Common myeloid progenitor, CD34-positive (primary cell): ENCODE measurements around the gene ARSK.
A peak's percentile ranks its signal among the peaks of the same experiment; 100 is the strongest.

Experiments
- CTCF ChIA-PET: fragments of 350-600 bp; sonication (Branson Sonifier 250); formaldehyde crosslinking; loops from one replicate; lab custom pipeline; 2021; ENCODE audit warnings: antibody characterized with exemption; lab: Charles Lee
- POLR2A ChIA-PET: fragments of 350-600 bp; sonication (Branson Sonifier 250); formaldehyde crosslinking; loops from one replicate; lab custom pipeline; 2021; ENCODE audit warnings: antibody characterized with exemption; lab: Charles Lee
- DNase-seq, 3 donors: peaks; one replicate each; pipeline versions ENCODE4 v3.0.0 to v3.0.0-alpha.2; 2013
- H3K27ac ChIP-seq, 2 experiments: 1 replicate in 1 of 2; 2 replicates in 1 of 2; pipeline ENCODE4 v1.7.0; 2013; ENCODE audit warnings: inconsistent platforms in 2 of 2, low read length in 2 of 2, mild to moderate bottlenecking in 2 of 2, low read depth in 1 of 2, moderate library complexity in 1 of 2; ENCODE audit not compliant: severe bottlenecking in 2 of 2, insufficient read depth in 1 of 2, poor library complexity in 1 of 2
- H3K27me3 ChIP-seq, 5 experiments: replicated peaks in 2 of 5; 1 replicate in 3 of 5; 2 replicates in 2 of 5; pipeline versions ENCODE4 v1.6.1 to v1.7.0; 2013; ENCODE audit warnings: low read length in 4 of 5, mild to moderate bottlenecking in 2 of 5, moderate library complexity in 2 of 5, inconsistent platforms in 1 of 5; ENCODE audit not compliant: insufficient read depth in 5 of 5, control insufficient read depth in 4 of 5
- H3K36me3 ChIP-seq, 4 experiments: 1 replicate in 2 of 4; 2 replicates in 2 of 4; pipeline versions ENCODE4 v1.6.1 to v1.7.0; 2013; ENCODE audit warnings: low read length in 3 of 4, control low read depth in 1 of 4, mild to moderate bottlenecking in 1 of 4; ENCODE audit not compliant: control insufficient read depth in 4 of 4, insufficient read depth in 4 of 4
- H3K4me1 ChIP-seq, 4 experiments: 1 replicate in 3 of 4; 2 replicates in 1 of 4; pipeline versions ENCODE4 v1.6.1 to v1.7.1; 2013; ENCODE audit warnings: low read length in 3 of 4, mild to moderate bottlenecking in 3 of 4, control low read depth in 1 of 4, inconsistent platforms in 1 of 4, moderate library complexity in 1 of 4; ENCODE audit not compliant: control insufficient read depth in 4 of 4, insufficient read depth in 4 of 4; ENCODE audit errors: control extremely low read depth in 1 of 4
- H3K4me3 ChIP-seq, 7 experiments: 1 replicate in 4 of 7; 2 replicates in 3 of 7; pipeline versions ENCODE4 v1.5.1 to v1.7.0; 2013; ENCODE audit warnings: mild to moderate bottlenecking in 7 of 7, low read length in 6 of 7, moderate library complexity in 6 of 7, inconsistent platforms in 2 of 7, low read depth in 2 of 7, control low read depth in 1 of 7; ENCODE audit not compliant: insufficient read depth in 4 of 7, control insufficient read depth in 1 of 7; ENCODE audit errors: extremely low read depth in 1 of 7
- H3K9me3 ChIP-seq, 5 experiments: 1 replicate in 4 of 5; 2 replicates in 1 of 5; pipeline versions ENCODE4 v1.6.1 to v1.7.1; 2013; ENCODE audit warnings: low read length in 4 of 5, mild to moderate bottlenecking in 2 of 5, inconsistent platforms in 1 of 5, low read depth in 1 of 5, moderate library complexity in 1 of 5; ENCODE audit not compliant: control insufficient read depth in 4 of 5, insufficient read depth in 2 of 5; ENCODE audit errors: control extremely low read depth in 1 of 5
- WGBS: methylation state at CpG from one replicate; pipeline ENCODE4 v1.1.5; 2013; ENCODE audit not compliant: insufficient coverage; 5-methylcytosine and 5-hydroxymethylcytosine counted together

ARSK gene

DNA sequence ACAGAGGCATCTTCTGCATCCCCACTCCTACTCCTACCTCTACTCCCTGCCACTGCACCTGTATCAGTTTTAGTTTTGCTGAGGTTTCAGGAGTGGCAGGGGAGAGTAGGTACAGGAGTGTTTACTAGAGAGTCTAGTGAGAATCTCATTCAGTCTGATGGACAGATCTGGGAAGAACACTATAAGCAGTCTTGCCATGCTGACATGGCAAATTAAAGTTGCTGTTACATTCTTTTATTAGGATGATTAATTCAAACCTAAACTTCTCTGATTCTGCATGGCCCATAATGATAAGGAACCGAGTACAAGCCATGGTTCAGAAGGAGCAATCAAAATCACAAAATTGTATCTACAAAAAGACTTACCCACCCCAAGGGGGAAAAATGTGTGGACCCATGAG, 7.4 kb downstream of the ARSK start:
- Histone ChIP-seq H3K4me3 (no peak overlapping the region), H3K9me3 (no peaks in the 10 kb centered on the region), H3K27me3 (no peaks in the 10 kb centered on the region), H3K36me3 (peaks cover 0 to 4% (median 0%) of the 10 kb centered on the region in 4 experiments), H3K4me1 (no peaks in the 10 kb centered on the region), H3K27ac (no peak overlapping the region)
- ChIA-PET CTCF (no interaction called here), POLR2A (no interaction called here)
- WGBS: no CpG with 5 or more reads among the region's 1 CpG
- no peak for DNase-seq

GRCh38 chr5:95563367-95563766, 8.5 kb downstream of the ARSK start:
- H3K4me3 ChIP-seq: no peak overlapping the region
- no peaks in the 10 kb centered on the region for H3K27me3 ChIP-seq
- ChIA-PET CTCF (no interaction called here), POLR2A (no interaction called here)
- H3K36me3 ChIP-seq: peaks cover 0 to 4% (median 2%) of the 10 kb centered on the region in 4 experiments
- no peak overlapping the region for H3K27ac ChIP-seq
- 90% methylated on average over 2 of the region's 5 CpGs for WGBS
- no peak for DNase-seq
- no peaks in the 10 kb centered on the region for H3K4me1 ChIP-seq
- no peaks in the 10 kb centered on the region for H3K9me3 ChIP-seq

- Histone ChIP-seq H3K9me3 (no peaks in the 10 kb centered on the region), H3K27me3 (no peaks in the 10 kb centered on the region), H3K27ac (no peak overlapping the region), H3K4me3 (no peak overlapping the region), H3K36me3 (peaks cover 0 to 10% (median 4%) of the 10 kb centered on the region in 4 experiments), H3K4me1 (no peaks in the 10 kb centered on the region)
- no peak for DNase-seq
- CTCF ChIA-PET: no interaction called here
- 96% methylated on average over 4 of the region's 4 CpGs for WGBS
- POLR2A ChIA-PET: no interaction called here
Measured at GRCh38 chr5:95564450-95564849, 9.5 kb downstream of the ARSK start.

DNA sequence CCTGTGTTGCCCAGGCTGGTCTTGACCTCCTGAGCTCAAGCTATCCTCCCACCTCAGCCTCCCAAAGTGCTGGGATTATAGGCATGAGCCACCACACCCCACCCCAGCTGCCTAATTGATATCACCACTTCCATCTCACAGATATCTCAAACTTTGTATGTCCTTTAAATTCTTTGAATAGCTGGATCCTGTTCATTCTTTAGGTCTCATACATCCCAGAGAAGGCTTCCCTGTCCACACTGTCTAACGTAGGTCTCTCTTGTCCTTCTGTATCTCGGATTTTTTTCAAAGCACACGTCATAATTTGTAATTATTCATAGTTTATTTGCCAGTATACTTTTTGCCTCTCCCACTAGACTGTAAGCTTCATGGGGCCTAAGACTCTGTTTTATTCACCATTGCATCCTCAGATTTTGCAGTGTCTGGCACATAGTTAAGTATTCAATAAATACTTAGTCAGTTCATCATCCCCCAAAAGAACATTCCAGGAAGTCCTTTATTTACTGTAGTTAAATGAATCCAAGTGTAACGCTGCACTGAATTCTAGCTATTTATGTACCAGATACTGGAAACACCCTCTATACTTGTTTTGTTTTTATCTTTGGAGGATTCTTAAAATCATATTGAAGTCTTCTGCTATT, 10.5 kb downstream of the ARSK start:
- no peak for DNase-seq
- WGBS: 100% methylated on average over 3 of the region's 4 CpGs
- H3K27me3 ChIP-seq: no peaks in the 10 kb centered on the region
- peaks cover 2 to 11% (median 4%) of the 10 kb centered on the region in 4 experiments for H3K36me3 ChIP-seq
- no peak overlapping the region for H3K4me3 ChIP-seq
- H3K9me3 ChIP-seq: no peaks in the 10 kb centered on the region
- POLR2A ChIA-PET: no interaction called here
- CTCF ChIA-PET: no interaction called here
- no peaks in the 10 kb centered on the region for H3K4me1 ChIP-seq
- no peak overlapping the region for H3K27ac ChIP-seq

GRCh38 chr5:95572016-95572415, 17.1 kb downstream of the ARSK start:
- Histone ChIP-seq H3K4me1 (no peaks in the 10 kb centered on the region), H3K27ac (no peak overlapping the region), H3K4me3 (no peak overlapping the region), H3K36me3 (peaks cover 2 to 14% (median 3%) of the 10 kb centered on the region in 4 experiments), H3K9me3 (peaks cover 0 to 3% (median 0%) of the 10 kb centered on the region in 5 experiments), H3K27me3 (no peaks in the 10 kb centered on the region)
- WGBS: no CpG with 5 or more reads among the region's 2 CpGs
- CTCF ChIA-PET: no interaction called here
- no peak for DNase-seq
- POLR2A ChIA-PET: no interaction called here

- ChIA-PET CTCF (interaction anchor here (1.0 kb wide), 1 partner anchor 41 kb away, joined by 3 read pairs; no protein-coding TSS in a partner anchor), POLR2A (no interaction called here)
- Histone ChIP-seq H3K27me3 (no peaks in the 10 kb centered on the region), H3K36me3 (peaks cover 0 to 10% (median 3%) of the 10 kb centered on the region in 4 experiments), H3K9me3 (no peaks in the 10 kb centered on the region), H3K4me1 (no peaks in the 10 kb centered on the region), H3K27ac (no peak overlapping the region), H3K4me3 (no peak overlapping the region)
- DNase-seq: no peak
- no CpG with 5 or more reads among the region's 2 CpGs for WGBS
Measured at GRCh38 chr5:95581576-95581975, 26.7 kb downstream of the ARSK start.

DNA sequence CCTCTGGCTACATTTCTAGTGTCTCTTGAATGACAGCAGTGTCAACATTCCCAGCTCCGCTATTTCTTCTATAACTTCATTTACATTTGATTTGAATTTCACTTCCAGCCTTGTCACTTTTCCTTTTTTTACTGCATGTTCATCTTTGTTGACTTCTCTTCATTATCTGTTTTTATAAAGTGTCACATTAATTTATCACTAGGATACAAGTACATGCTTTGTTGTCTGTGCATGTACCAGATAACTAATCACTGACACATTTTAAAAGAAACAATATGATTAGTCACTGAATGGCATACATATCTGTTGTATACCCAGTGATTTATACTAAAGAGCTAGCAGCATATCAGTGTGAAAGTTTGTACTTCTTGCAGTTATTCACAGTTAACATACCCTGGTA, 29.1 kb downstream of the ARSK start:
- H3K36me3 ChIP-seq: peaks cover 0 to 8% (median 3%) of the 10 kb centered on the region in 4 experiments
- DNase-seq: peak in 1 of 3 donors; percentile 3
- no peak overlapping the region for H3K4me3 ChIP-seq
- no peaks in the 10 kb centered on the region for H3K9me3 ChIP-seq
- 100% methylated on average over 1 of the region's 1 CpG for WGBS
- H3K27me3 ChIP-seq: no peaks in the 10 kb centered on the region
- ChIA-PET CTCF (no interaction called here), POLR2A (no interaction called here)
- no peak overlapping the region for H3K27ac ChIP-seq
- H3K4me1 ChIP-seq: no peaks in the 10 kb centered on the region
